ENCODE measurements around the gene EHF. TPM values are rescaled to one million over a fixed set of nuclear protein-coding genes. Genes with fewer than 3 reads are reported as not detected.
A peak's percentile ranks its signal among the peaks of the same experiment; 100 is the strongest.

The EHF gene
- total and polyA plus RNA-seq, 8 donors = 15.5 to 142 (median 44.4) TPM

GRCh38 chr11:34665077-34665835, 44.4 kb downstream of the EHF start:
- intact Hi-C loops (cut with DNase I; ENCODE audit: low total_unique reads) = no loop called here
- H3K27ac ChIP-seq = no peak overlapping the region
- no peaks in the 10 kb centered on the region for H3K9me3 ChIP-seq

GRCh38 chr11:34667810-34668582, 47.1 kb downstream of the EHF start:
- TF ChIP-seq POLR2A (IDR thresholded peaks at IDR 0.05) = no peak
- TF ChIP-seq CTCF (IDR thresholded peaks at IDR 0.05) = no peak
- TF ChIP-seq EP300 (IDR thresholded peaks at IDR 0.05) = no peak
- TF ChIP-seq POLR2AphosphoS5 (IDR thresholded peaks at IDR 0.05) = no peak
- peak in 1 of 2 donors; percentile 49 for DNase-seq
- H3K9me3 ChIP-seq = no peaks in the 10 kb centered on the region
- H3K36me3 ChIP-seq = no peaks in the 10 kb centered on the region
- no peaks in the 10 kb centered on the region for H3K27me3 ChIP-seq
- WGBS, 5 donors = 53 to 62% (median 60%) methylated on average over 4 of the region's 4 CpGs
- no peak overlapping the region for H3K4me3 ChIP-seq
- no peak overlapping the region for H3K27ac ChIP-seq
- H3K4me1 ChIP-seq = no peaks in the 10 kb centered on the region
- intact Hi-C loops (cut with DNase I; ENCODE audit: low total_unique reads) = no loop called here

More at GRCh38 chr11:34665077-34665835, 44.4 kb downstream of the EHF start:
- DNase-seq = no peak
- Histone ChIP-seq H3K4me1 (no peaks in the 10 kb centered on the region), H3K4me3 (no peak overlapping the region), H3K36me3 (peaks cover 0 to 19% (median 5%) of the 10 kb centered on the region in 4 donors), H3K27me3 (no peaks in the 10 kb centered on the region)
- TF ChIP-seq POLR2A (IDR thresholded peaks at IDR 0.05) (no peak), POLR2AphosphoS5 (IDR thresholded peaks at IDR 0.05) (no peak), CTCF (IDR thresholded peaks at IDR 0.05) (no peak), EP300 (IDR thresholded peaks at IDR 0.05) (no peak)
- WGBS, 5 donors = 71 to 77% (median 75%) methylated on average over 7 of the region's 7 CpGs

- no peak overlapping the region for H3K27ac ChIP-seq
- no peaks in the 10 kb centered on the region for H3K9me3 ChIP-seq
- no peak for TF ChIP-seq POLR2AphosphoS5 (IDR thresholded peaks at IDR 0.05)
- no peak for TF ChIP-seq CTCF (IDR thresholded peaks at IDR 0.05)
- TF ChIP-seq EP300 (IDR thresholded peaks at IDR 0.05) = no peak
- no peaks in the 10 kb centered on the region for H3K4me1 ChIP-seq
- 83 to 92% (median 91%) methylated on average over 4 of the region's 4 CpGs for WGBS, 5 donors
- no peak for DNase-seq
- no peaks in the 10 kb centered on the region for H3K36me3 ChIP-seq
- intact Hi-C loops (cut with DNase I; ENCODE audit: low total_unique reads) = no loop called here
- no peak overlapping the region for H3K4me3 ChIP-seq
- H3K27me3 ChIP-seq = no peaks in the 10 kb centered on the region
These were observed 47.7 kb downstream of the EHF start for GRCh38 chr11:34668583-34669053.

- H3K27ac ChIP-seq = no peak overlapping the region
- WGBS, 5 donors = 71 to 78% (median 75%) methylated on average over 3 of the region's 3 CpGs
- intact Hi-C loops (cut with DNase I; ENCODE audit: low total_unique reads) = no loop called here
These were observed 48.6 kb downstream of the EHF start for GRCh38 chr11:34669458-34669857.

More at GRCh38 chr11:34669458-34669857, 48.6 kb downstream of the EHF start:
- Histone ChIP-seq H3K4me1 (no peaks in the 10 kb centered on the region), H3K36me3 (no peaks in the 10 kb centered on the region), H3K4me3 (no peak overlapping the region), H3K9me3 (no peaks in the 10 kb centered on the region), H3K27me3 (no peaks in the 10 kb centered on the region)
- DNase-seq = no peak
- TF ChIP-seq POLR2AphosphoS5 (IDR thresholded peaks at IDR 0.05) (no peak), POLR2A (IDR thresholded peaks at IDR 0.05) (no peak), CTCF (IDR thresholded peaks at IDR 0.05) (no peak), EP300 (IDR thresholded peaks at IDR 0.05) (no peak)

Measured in stomach (tissue), 9 donors.